HG03066 (cell line): ENCODE measurements around the gene BZW1.
A peak's percentile ranks its signal among the peaks of the same experiment; 100 is the strongest.
"Not testable (repeated sequence)": the region's sequence is repeated elsewhere in the genome, so short reads cannot be mapped to it uniquely, and the experiment has no call there.

Experiments
- ATAC-seq: cut with Tn5 transposase; IDR thresholded peaks from one replicate; pipeline ENCODE4 v1.9.1; 2021; ENCODE audit warnings: low read depth; ENCODE audit not compliant: unreplicated experiment

The BZW1 gene

DNA sequence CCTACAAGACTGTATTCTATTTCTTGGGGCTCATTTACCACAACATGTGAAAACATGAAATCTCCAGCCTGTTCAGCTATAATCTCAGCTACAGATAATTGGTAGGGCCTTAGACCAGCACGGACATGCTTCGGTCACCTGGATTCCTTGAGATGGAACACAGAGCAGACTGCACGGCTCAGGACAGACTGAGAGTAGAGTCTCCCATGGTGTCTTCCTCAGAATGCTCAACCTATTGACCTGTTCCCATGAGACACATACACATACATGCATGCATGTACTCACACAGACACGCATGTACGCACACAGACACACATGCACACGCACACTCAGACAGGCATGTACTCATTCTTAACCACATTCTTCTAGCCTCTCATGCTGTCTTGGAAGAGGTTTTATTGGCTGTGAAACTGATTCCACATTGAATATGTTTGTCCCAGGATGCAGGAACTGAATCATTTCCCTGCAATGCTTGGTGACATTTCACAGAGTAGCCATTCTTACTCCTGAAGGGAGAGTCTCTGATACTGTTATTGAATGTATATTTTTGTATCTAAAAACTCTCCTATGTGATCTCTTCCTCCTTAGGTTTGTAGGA, 23.5 kb upstream of the BZW1 start:
- ATAC-seq, result no peak

DNA sequence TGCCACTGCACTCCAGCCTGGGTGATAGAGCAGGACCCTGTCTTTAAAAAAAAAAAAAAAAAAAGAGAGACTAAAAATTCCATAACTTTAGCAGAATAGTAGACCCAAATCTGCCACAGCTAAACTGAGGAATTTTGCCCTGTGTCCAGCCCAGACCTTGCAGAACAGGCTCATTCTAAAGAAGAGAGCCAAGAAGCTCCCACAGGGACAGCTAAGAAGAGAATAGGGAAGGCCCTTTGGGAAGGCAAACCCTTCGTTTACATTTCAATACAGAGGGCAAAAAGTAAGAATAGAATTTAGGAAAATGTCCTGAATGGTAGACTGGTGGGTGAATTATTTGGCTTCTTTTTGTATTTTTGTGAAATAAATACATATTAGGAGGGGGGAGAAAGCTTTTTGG, 21.5 kb upstream of the BZW1 start:
- no peak for ATAC-seq

DNA sequence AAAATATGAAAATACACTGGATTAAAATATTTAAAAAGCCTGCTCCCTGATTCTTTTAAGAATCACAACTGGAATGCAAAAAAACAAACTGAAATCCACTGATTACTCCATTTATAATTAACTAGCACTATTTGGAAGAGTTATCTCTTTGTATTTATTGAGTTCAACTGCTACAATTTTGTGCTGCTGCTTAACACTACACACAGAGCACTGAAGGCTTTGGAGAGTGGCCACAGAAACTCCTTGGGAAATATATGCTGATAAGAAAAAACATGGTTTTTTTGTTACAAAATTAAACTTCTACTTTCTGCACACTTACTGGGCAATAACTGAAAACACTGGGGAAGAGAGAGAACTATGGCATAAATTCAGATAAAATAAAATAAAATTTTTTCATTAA, 19.8 kb upstream of the BZW1 start:
- ATAC-seq, result no peak

DNA sequence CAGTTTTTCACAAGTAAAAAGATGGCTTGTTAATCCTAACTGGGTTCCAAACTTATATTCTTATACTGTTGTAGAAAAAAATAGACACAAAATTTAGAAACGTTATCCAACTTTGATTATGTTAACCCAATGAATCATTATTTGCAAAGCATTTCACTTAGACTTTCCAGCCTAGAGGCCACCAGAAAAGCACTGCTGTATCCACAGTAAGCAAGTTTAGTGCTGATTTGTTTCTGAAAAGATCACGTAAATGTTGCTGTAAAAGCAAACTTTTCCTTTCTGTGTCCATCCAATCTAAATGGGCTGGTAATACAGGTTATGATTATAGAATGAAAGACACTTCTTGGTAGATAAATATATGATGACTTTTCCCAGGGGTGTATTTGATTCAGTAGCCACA, 17.6 kb upstream of the BZW1 start:
- no peak for ATAC-seq

DNA sequence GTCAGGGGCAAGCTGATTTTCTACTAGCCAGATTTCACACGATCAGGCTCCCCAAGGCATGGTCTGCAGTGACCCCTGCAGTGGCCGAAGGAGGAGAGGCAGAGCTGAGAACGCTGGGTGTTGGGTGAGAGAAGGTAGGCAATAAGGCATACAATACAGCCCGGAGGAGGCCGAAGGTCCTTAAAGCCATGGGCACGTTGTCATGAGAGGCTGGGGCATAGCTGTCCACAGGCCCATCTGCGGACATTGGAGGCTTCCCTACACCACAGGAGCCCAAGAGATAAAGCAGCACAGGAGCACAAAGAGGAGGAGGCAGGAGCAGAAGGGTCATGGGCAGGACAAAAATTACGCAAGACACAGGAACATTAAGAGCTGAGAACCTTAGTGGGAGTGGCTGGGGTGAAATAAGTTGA, 16.7 kb upstream of the BZW1 start:
- no peak for ATAC-seq

DNA sequence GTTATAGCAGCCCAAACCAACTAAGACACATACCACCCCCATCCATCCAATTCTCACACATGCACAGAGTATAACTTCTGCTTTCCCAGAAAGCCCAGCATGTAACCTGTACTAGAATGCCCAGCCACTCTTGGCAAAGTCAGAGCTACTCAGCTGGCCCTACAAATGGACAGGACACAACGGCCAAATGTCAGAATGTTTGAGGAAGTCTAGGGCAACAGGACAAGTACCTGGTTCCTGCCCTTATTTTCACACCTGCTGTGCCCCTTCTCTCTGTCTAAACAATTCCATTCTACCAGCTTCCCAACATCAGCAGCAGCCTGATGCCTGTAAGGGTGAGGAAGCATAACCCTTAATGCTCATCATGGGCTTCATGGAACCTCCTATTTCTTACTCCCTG, 15.1 kb upstream of the BZW1 start:
- no peak for ATAC-seq

DNA sequence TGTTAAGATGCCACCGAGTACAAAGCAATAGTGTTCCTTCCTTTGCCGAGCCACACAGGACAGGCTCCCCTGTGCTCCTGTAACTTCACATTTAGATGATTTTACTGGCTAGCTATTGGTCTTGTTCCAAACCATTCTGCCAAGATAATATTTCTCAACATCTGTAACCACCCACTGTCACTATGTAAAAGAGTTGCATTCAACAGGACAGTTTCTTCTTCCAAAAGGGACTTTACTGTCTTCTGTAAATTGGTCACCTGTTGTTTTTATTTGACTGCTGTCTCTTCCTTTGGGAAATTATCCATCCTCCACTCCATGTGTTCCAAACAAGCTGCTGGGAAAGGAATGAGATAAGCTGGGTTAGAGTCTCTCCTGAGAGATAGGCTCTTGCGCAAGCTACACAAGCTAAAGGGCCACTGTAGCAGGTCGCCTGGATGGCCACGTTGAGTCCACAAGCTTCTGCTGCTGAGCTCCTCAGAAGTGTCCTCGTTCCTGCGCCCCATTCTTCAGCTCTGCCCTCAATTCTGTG, 14.4 kb upstream of the BZW1 start:
- ATAC-seq, result no peak

DNA sequence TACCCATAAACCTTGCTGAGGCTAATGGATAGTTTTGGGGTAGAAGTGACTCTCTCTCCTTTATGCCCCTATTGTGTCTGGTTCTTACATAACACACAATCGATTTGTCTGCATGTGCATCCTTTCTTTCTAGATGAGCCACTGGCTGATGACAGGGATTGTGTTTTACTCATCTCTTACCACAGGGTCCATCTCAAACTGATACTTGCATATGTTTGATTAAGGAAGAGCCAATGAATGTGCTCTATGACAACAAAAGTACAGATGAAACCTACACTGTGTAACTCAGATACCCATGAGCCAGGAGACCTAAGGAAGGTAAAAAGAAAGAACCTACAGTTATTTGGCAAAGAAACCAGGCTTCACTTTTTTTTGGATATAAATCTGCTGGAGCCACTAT, 13.2 kb upstream of the BZW1 start:
- no peak for ATAC-seq

DNA sequence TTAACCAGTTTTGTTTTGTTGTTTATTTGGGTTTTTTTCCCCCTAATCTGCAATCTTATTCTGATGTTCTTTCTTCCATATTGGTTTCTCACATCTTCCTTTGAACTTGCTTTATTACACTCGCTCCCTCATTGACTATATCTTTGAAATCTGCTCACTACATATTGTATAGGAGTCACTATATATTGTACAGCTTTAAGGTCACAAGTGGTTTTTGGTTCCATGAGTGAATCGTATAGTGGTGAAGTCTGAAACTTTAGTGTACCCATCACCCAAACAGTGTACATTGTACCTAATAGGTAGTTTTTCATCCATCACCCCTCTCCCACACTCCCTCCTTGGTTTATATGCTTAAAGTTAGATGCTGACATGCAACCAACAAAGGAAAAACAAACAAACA, 11.3 kb upstream of the BZW1 start:
- no peak for ATAC-seq

DNA sequence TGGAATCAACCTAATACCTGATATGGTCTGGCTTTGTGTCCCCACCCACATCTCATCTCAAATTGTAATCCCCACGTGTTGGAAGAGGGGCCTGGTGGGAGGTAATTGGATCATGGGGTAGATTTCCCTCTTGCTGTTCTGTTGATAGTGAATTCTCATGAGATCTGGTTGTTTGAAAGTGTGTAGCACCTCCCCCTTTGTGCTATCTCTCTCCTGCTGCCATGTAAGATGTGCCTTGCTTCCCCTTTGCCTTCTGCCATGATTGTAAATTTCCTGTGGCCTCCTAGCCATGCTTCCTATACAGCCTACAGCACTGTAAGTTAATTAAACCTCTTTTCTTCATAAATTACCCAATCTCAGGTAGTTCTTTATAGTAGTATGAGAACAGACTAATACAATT, 10.3 kb upstream of the BZW1 start:
- not testable (repeated sequence) for ATAC-seq

DNA sequence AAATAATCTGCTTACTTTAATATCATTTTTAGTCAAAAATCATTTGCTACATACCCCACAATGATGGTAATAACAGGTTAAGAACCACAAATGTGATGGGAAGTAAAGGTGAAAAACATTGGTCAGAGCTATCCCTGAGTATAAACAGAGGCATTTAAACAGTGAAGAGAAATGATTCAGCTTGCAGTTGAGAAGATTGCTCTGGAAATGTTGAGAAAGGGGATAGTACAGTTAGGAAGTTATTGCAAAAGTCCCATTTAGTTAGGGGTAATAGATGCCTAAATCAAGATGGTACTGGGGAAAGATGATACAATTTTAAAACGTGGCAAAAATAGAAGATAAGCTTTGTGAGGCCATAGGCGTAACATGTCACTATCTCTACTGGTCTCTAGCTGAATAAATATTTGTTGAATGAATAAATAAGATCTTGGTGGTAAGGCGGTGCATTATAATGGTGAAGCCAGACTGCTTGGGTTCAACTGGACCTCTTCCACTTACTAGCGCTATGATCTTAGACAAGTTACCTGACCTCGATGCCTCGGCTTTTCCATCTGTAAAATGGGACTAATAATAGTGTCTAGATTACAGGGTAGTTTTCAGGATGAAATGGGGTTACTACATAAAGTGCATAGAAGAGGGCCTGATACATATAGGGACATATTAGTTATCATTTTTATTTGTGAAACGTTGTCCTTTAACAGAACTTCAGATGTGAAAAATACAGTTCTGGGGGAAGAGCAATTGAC, 2.0 kb upstream of the BZW1 start:
- no peak for ATAC-seq

DNA sequence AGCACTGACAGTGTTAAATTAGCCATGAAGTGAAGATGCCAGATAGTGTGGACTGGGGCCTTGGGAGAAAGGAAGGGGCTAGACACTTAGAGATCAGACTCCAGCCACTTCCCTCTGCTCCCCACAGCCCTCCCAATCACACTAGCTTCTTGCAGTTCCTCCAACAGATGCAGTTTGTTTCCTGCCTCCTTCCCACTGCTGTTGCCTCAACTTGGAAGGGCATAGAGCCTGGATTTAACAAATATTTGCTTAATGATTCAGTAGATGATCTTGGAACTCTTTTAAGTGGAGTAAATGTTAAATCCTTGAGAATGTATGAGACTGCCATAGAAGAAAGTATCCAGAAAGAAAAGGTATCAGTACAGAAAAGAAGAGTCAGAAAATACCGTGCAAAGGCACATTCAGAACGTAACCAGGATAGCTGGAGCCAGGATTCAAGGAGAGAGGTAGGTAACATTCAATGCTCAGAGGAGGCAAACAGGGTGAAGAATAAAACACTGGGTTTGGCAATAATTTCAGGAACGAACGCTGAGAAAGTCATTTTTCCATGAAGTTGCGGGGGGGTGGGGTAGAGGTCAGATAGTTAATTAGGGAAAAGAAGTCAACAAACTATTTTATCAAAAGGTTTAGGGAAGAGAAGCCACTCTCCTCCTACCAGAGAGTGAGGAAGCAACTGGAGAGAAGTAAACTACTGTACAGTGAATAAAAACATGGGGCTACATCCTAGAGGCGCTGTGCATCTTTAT, 1.3 kb upstream of the BZW1 start:
- no peak for ATAC-seq

DNA sequence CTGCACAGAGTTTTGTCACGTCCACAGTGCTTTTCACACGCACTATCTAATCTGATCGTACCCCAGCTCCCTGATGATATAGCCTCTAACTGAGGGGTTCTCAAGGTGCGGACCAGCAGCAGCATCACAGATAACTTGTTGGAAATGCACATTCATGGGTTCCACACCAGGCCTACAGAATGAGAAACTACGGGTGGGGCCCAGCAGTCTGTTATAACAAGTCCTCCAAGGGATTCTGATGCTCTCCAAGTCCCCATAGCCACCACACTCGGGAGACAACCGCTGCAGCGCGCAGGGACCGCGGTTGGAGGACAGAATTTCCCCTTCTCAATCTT, 745 bp upstream of the BZW1 start:
- ATAC-seq, result peak; percentile 0

DNA sequence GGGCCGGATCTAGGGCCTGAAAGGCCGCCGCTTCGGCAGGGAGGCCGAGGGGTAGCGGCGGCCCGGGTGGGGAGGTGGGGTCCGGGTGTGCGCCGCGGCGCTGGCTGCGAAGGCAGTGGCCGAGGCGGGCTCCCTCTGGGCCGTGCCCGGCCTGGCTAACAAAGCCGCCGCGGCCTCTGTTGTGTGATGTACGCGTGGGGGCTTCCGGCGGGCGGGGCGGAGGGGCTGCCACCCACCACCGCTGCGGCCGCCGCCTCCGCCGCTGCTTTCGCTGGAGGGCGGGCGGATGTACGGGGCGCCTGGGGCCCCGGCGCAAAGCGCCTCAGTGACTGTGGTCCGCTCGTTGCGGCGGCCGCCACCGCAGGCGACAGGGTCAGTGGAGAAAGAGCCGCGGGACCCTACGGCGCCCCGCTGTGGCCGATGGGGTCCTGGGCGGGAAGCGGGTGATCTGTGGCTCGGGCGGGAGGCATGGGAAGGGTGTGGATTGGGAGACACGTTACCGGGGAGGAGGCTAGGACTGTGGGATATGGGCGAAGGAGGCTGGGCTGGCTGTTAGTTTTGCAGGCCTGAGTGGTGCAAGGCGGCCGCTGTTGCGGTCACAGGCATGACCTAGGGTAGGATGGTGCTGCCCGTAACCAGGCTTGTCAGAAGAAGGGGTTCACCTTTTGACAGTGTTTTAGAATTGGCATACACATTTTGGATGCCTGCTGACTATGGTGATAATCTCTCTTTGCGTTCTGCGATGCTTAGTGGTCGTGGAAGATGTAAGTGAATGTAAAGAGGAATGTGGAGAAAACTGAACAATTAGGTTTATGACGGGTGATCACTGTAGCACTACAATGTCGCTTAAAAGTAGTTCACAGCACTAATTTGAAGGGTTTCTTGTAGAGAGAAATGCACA, 662 bp downstream of the BZW1 start:
- peak; percentile 40 for ATAC-seq

DNA sequence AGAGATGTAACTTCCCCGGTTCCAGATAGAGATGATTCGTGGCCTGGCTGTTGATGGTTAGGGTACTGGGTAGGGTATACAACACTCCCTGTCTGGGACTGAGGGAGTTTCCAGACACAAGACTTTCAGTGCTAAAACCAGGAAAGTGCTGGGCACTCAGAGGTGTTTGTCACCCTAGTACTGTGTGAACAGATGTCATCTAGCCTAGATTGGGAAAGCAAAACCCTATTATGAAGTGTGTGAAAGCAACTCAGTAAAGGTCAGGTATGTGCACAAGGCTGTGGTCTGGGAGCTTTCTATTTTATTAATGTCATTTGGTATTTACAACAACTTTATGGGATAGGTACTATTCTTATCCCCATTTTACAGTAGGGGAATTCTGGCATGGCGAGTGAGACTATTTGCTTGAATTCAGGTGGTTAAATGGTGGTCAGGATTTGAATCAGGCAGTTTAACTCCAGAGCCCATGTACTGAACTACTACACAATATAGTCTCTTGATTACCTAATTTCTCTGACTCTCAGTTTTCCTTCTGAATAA, 2.6 kb downstream of the BZW1 start:
- no peak for ATAC-seq

DNA sequence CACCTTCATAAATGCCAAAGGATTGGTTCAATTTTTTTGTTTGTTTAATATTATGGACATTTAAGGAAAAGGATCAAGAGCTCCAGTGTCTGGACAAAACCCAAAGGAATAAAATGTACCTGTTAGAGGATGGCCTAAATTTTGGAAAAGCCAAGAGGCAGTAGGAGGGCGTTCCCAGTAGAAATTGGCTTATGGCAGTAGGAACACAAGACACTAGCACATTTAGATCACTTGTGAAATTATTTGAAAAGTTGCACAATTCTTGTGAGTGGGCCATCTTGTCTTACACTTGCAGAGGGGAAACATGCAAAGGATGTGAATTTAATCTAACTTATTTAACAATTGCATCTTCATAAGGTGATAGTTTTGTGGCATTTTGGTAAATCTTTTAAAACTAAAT, 3.2 kb downstream of the BZW1 start:
- ATAC-seq, result no peak

DNA sequence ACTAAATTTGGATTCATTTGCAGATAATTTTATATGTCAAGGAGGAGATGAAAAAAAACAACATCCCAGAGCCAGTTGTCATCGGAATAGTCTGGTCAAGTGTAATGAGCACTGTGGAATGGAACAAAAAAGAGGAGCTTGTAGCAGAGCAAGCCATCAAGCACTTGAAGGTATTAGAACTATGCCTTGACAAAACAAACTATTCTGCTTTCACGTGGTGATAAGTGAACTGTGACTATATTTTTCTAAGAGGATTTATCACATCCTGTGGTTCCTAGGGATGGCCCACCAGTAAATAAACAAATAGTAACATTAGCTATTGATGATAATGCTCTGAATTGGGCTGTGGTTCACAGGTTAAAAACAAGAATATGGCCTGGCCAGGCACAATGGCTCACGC, 7.0 kb downstream of the BZW1 start:
- not testable (repeated sequence) for ATAC-seq

DNA sequence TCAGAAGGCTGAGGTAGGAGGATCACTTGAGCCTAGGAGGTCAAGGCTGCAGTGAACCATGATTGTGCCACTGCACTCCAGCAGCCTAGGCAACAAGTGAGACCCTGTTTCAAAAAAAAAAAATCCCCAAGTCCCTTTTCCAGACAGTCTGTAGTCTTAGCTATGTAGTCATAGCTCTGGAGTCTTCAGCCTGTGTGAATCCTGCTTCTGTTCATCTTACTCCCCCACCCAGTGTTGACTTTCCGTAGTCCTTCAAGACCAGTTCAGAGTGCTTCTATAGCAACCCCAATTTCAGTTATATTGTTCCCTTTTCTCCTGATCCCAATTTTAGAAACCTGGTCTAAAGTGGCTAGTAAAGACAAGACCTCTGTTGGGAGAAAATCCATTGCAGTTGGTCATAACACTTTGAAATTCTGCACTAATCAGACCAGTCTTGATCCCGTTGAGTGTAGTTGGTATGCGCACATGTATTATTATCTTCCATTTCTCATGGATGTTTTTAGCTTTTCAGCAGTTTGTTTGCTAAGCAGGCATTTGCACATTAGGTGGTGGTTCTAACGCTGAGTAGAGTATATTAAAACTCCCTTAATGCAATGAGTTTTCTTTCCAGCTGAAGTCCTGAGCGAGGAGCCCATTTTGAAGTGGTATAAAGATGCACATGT, 9.0 kb downstream of the BZW1 start:
- no peak for ATAC-seq

DNA sequence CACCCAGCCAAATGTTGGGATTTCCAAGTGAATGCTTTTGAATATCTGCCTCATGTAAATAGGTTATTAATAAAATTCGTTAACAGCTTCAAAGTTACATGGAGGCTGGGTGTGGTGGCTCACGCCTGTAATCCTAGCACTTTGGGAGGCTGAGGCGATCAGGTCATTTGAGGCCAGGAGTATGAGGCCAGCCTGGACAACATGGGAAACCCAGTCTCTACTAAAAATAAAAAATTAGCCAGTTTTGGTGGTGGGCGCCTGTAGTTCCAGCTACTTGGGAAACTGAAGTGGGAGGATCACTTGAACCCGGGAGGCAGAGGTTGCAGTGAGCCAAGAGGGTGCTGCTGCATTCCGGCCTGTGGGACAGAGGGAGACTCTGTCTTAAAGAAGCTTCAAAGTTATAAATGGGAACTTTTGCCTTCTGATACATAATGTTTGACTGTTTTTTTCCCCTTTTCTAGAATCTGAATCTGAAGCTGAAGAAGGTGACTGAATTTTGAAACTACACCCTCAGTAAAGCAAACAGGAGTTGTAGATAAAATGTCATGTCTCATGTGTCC, 10.1 kb downstream of the BZW1 start:
- ATAC-seq, result no peak

DNA sequence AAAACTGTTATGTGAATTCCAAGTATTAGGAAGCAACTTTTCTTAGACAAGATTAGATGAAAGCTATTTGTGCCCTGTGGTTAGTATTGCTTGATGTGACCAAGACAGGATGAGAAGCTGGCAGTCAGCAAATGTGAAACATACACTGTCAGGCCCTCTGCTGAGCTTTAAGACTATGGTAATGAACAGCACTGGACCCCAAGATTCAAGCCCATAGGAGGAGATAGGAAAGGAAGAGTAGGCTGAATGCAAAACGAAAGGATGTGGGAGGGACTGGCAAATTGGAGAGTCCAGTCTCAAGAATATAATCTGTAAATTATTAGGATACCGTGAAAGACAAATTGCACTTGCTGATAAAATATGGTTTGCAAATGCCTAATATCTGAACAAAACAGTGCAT, 16.4 kb downstream of the BZW1 start:
- ATAC-seq, result no peak
